ENCODE data around the gene NGEF.

- no peak for TF ChIP-seq POLR2A (IDR thresholded peaks at IDR 0.05; ENCODE audit: low read length)
- no peak for TF ChIP-seq GATA1 (IDR thresholded peaks at IDR 0.05; ENCODE audit: low read depth, low read length)
Measured at GRCh38 chr2:233023007-233023760, 10.1 kb upstream of the NGEF start.

All from erythroblast (primary cell).